Tibial artery (tissue), 4 donors: ENCODE data around the gene TMEM109.

Source experiments
- DNase-seq, 2 donors: peaks; one replicate each; pipeline ENCODE4 v3.0.0-alpha.2; 2019
- H3K27ac ChIP-seq, 2 donors: fragments of 200-600 bp; sonication (generic) in 1 of 2; 1 replicate in 1 of 2; 2 replicates in 1 of 2; pipeline ENCODE4 v1.5.1; 2018 to 2019; ENCODE audit warnings: mild to moderate bottlenecking in 1 of 2
- H3K27me3 ChIP-seq, 2 donors: fragments of 200-600 bp; sonication (generic) in 1 of 2; one replicate each; pipeline versions ENCODE4 v1.5.1 to v1.6.0; 2016 to 2019
- H3K36me3 ChIP-seq, 3 donors: fragments of 200-600 bp; sonication (generic) in 2 of 3; one replicate each; pipeline ENCODE4 v1.5.1; 2016 to 2019; ENCODE audit warnings: mild to moderate bottlenecking in 2 of 3
- H3K4me1 ChIP-seq, 4 donors: fragments of 200-600 bp; sonication (generic) in 2 of 4; 1 replicate in 3 of 4; 2 replicates in 1 of 4; pipeline ENCODE4 v1.5.1; 2016 to 2019
- H3K4me3 ChIP-seq, 2 donors: fragments of 200-600 bp; sonication (generic) in 1 of 2; 1 replicate in 1 of 2; 2 replicates in 1 of 2; pipeline ENCODE4 v1.5.1; 2018 to 2019; ENCODE audit warnings: mild to moderate bottlenecking in 2 of 2
- H3K9me3 ChIP-seq, 3 donors: fragments of 200-600 bp; sonication (generic) in 1 of 3; one replicate each; pipeline ENCODE4 v1.5.1; 2016 to 2019
- CTCF ChIP-seq, 2 experiments: fragments of 200-600 bp in 1 of 2; fragments of 450-650 bp in 1 of 2; IDR thresholded peaks; one replicate each; pipeline ENCODE4 v1.5.1; 2017 to 2019; ENCODE audit warnings: antibody characterized with exemption in 2 of 2, mild to moderate bottlenecking in 1 of 2, moderate library complexity in 1 of 2
- intact Hi-C: fragments of 100-400 bp; cut with DNase I; formaldehyde crosslinking; loops from one replicate; pipeline ENCODE4 v1.15.0; 2023; ENCODE audit warnings: low total_unique reads

The TMEM109 gene

GRCh38 chr11:60934790-60935605 is 21.0 kb downstream of the TMEM109 start:
- H3K36me3 ChIP-seq, result peaks cover 0 to 36% (median 15%) of the 10 kb centered on the region in 3 donors
- H3K4me3 ChIP-seq, result no peak overlapping the region
- no peak for TF ChIP-seq CTCF (IDR thresholded peaks at IDR 0.05)
- no peaks in the 10 kb centered on the region for H3K9me3 ChIP-seq
- intact Hi-C loops, result no loop called here
- H3K27me3 ChIP-seq, result peaks cover 0 to 9% of the 10 kb centered on the region in 2 donors
- DNase-seq, result no peak
- no peak overlapping the region for H3K27ac ChIP-seq
- no peaks in the 10 kb centered on the region for H3K4me1 ChIP-seq

- Histone ChIP-seq H3K36me3 (peaks cover 0 to 38% (median 23%) of the 10 kb centered on the region in 3 donors), H3K4me3 (no peak overlapping the region), H3K27ac (no peak overlapping the region), H3K27me3 (peaks cover 0 to 9% of the 10 kb centered on the region in 2 donors), H3K4me1 (no peaks in the 10 kb centered on the region), H3K9me3 (no peaks in the 10 kb centered on the region)
- no peak for TF ChIP-seq CTCF (IDR thresholded peaks at IDR 0.05)
- intact Hi-C loops, result no loop called here
- no peak for DNase-seq
Measured at GRCh38 chr11:60935676-60936442, 21.9 kb downstream of the TMEM109 start.

- Histone ChIP-seq H3K27ac (no peak overlapping the region), H3K4me1 (no peaks in the 10 kb centered on the region), H3K4me3 (no peak overlapping the region), H3K27me3 (peaks cover 0 to 8% of the 10 kb centered on the region in 2 donors), H3K9me3 (no peaks in the 10 kb centered on the region), H3K36me3 (peaks cover 0 to 45% (median 30%) of the 10 kb centered on the region in 3 donors)
- DNase-seq, result no peak
- intact Hi-C loops, result no loop called here
- no peak for TF ChIP-seq CTCF (IDR thresholded peaks at IDR 0.05)
Measured at GRCh38 chr11:60936467-60937143, 22.6 kb downstream of the TMEM109 start.

GRCh38 chr11:60937144-60937527 is 23.2 kb downstream of the TMEM109 start:
- intact Hi-C loops, result no loop called here
- Histone ChIP-seq H3K36me3 (peaks cover 0 to 51% (median 35%) of the 10 kb centered on the region in 3 donors), H3K27me3 (peaks cover 0 to 6% of the 10 kb centered on the region in 2 donors), H3K9me3 (no peaks in the 10 kb centered on the region), H3K4me1 (no peaks in the 10 kb centered on the region), H3K4me3 (no peak overlapping the region), H3K27ac (no peak overlapping the region)
- no peak for TF ChIP-seq CTCF (IDR thresholded peaks at IDR 0.05)
- DNase-seq, result no peak

GRCh38 chr11:60937811-60938210 is 23.9 kb downstream of the TMEM109 start:
- intact Hi-C loops, result no loop called here
- H3K4me1 ChIP-seq, result no peaks in the 10 kb centered on the region
- TF ChIP-seq CTCF (IDR thresholded peaks at IDR 0.05), result no peak
- peaks cover 0 to 57% (median 40%) of the 10 kb centered on the region in 3 donors for H3K36me3 ChIP-seq
- no peaks in the 10 kb centered on the region for H3K9me3 ChIP-seq
- H3K4me3 ChIP-seq, result no peak overlapping the region
- peaks cover 0 to 6% of the 10 kb centered on the region in 2 donors for H3K27me3 ChIP-seq
- no peak overlapping the region for H3K27ac ChIP-seq
- no peak for DNase-seq
